Stimulated activated CD8-positive, alpha-beta memory T cell treated with anti-CD3 and anti-CD28 coated beads, Interleukin-15, amount 100 ng/mL, for 4 hours (primary cell): ENCODE results near the gene BRI3BP.
A peak's percentile ranks its signal among the peaks of the same experiment; 100 is the strongest.

Experiments used
- DNase-seq, 2 donors: peaks; one replicate each; pipeline ENCODE4 v3.0.0-alpha.2; 2020; ENCODE audit warnings: low read depth in 2 of 2

The BRI3BP gene, protein sequence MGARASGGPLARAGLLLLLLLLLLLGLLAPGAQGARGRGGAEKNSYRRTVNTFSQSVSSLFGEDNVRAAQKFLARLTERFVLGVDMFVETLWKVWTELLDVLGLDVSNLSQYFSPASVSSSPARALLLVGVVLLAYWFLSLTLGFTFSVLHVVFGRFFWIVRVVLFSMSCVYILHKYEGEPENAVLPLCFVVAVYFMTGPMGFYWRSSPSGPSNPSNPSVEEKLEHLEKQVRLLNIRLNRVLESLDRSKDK

GRCh38 chr12:124993626-124994436, at the start of gene BRI3BP:
Gene BRI3BP (plus strand): TSS chr12:124993645. CDS start chr12:124993791, 146 bp downstream.
- DNase-seq = peak in 1 of 2 donors; percentile 7

- DNase-seq = no peak
Observed at GRCh38 chr12:124946447-124946793, 47.0 kb upstream of the BRI3BP start.

- no peak for DNase-seq
Observed at GRCh38 chr12:124947013-124947412, 46.4 kb upstream of the BRI3BP start.

DNA sequence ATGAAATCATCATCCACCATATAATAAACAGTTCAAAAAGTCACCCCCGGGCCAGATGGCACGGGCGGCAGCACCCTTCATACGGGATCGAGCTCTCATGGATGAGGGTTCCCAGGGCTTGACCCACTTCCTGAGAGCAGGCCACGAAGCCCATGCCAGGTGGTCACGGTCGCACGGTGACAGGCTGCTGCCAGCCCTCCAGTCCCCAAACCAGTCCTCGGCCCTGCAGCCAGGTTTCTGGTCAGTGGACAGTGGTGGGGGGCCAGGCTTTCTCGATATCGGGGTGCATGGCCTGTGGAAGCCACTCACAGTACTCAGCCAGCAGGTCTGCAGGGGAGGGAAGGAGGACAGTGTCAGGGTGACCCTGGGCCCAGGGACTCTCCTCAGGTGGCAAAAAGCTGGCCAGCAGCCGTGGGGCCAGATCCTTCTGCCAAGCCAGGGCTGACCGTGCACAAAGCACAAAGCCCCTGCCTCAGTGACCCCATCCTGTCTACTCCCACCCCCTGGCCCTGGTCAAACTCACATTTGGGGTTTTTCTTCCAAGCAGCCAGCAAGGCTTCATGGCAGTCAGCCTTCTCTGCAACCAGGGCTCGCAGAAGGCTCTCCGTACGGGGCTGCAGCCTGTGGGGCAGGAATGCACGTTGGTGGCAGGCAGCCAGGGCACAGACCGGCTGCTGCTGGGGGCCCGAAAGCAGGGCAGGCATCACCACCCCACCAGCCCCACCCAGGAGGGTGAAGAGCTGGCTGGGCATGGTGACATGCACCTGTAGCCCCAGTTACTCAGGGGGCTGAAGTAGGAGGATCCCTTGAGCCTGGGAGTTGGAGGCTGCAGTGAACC, 45.7 kb upstream of the BRI3BP start:
- no peak for DNase-seq

DNA sequence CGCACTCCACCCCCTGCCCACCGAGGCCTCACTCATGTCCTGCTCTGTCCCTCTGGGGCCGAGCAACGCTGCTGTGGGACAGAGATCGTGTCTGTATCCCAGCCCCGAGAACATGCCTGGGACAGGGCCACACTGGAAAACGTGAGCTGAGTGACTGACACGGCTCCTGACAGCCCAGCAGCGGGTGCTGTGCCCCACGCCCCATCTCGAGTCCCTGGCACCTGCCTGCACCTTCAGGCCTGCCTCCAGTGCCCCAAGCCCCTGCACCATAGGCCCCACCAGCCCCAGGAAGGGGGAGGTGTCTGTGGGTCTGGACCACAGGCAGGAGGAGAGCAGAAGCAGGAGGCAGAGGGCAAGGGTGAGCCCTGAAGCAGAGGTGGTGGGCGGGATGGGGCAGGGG, 44.4 kb upstream of the BRI3BP start:
- no peak for DNase-seq

DNA sequence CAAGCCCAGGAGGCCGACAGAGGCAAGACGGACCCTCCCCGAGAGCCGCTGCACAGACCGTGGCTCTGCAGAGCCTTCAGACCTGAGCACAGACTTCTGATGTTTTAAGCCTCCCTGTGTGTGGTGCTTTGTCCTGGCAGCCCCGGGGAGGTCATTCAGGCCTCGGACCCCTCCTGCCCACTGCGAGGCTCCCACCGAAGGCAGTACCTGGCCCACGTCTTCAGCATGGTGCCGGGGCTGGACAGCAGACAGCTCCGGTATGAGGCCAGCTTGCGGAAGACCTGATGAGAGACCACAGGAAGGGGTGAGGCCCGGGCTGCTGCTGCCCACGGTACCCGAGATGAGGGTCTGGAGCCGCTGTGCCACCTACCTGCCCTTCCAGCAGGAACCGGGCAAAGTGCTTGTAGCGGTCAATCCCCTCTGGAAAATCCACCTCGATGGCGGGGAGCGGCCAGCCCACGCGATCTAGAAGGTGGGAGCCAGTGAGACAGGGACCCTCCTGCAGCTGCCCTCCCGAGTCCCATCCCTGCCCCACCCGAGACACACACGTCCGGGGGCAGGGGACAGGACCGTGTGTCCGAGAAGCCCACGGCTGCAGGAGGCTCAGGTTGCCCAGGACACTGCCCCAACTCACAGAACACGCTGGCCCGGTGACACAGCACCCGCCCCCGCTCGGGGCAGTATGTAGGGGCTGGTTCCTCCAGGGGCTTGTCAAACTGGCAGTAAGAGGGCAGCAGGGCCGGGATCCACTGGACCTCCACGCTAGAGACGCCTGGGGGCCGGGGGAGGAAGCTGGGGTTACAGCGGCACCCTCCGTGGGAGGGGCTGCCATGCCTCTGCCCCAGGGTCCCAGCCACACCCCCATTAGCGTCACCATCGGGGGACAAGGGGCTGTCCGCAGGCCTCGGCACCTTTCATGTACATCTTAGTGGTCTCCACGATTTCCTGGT, 43.4 kb upstream of the BRI3BP start:
- DNase-seq = no peak

DNA sequence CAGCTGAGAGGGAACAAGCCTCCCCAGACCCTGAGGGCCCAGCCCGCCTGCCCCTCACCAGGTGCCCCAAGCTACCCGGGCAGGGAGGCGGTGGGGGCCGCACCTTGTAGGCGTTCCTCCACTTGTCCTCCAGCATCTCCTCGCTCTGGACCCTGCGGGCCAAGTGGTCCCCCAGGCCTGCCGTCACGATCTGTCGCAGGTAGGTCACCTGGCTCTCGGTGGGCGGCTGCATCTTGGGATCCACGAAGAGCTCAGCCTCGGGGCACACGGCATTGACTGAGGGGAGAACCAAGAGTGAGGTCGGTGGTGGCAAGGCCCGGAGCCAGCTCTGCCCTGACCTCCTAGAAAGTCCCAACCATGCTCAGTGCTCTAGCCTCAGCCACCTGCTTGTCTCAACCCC, 41.1 kb upstream of the BRI3BP start:
- DNase-seq = no peak

- no peak for DNase-seq
Observed at GRCh38 chr12:124952801-124953200, 40.6 kb upstream of the BRI3BP start.

GRCh38 chr12:124953689-124954405, 39.6 kb upstream of the BRI3BP start:
- no peak for DNase-seq

DNA sequence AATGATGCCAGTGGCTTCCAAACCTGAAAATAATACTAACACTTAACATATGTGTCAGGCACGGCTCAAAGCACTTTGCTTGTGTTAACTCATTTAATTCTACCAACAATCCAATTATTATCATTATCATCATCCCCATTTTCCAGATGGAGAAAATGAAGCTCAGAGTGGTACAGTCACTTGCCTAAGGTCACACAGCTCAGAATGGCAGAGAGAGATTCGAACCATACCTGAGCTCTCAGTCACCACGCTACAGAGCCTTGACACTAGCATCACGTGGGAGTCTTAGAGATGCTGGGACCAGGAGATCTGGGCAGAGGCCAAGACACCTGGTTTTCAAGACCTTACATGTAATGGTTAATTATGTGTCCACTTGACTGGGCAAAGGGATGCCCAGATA, 38.7 kb upstream of the BRI3BP start:
- DNase-seq = no peak

DNA sequence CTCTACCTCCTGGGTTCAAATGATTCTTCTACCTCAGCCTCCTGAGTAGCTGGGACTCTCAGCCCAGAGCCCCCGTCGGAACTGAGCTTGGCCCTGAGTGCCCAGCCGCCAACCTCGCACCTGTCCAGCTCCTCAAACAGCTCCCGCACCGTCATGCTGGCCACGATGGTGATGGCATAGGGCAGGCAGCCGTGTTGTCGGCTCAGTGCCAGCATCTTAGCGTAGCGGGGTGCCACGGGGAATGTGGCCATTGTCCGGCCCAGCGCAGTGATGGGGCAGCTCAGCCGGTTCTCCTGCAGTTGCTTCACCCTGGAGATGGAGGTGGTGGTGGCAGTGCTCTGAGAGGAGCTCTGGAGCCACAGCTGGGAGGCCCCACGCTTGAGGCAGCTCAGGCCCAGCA, 36.9 kb upstream of the BRI3BP start:
- DNase-seq = no peak

DNA sequence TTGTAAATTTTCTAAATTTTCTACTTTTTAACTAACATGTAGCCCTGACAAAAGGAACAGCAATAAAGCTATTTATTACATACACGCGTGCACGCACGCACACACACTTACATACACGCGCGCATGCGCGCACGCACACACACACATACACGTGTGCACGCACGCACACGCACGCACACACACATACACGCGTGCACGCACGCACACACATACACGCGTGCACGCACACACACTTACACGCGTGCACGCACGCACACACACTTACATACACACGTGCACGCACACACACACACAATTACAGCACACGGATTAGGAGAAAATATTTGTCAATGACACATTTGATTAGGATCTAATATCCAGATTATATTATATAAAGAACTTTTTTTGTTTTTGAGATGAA, 32.4 kb upstream of the BRI3BP start:
- DNase-seq = no peak

DNA sequence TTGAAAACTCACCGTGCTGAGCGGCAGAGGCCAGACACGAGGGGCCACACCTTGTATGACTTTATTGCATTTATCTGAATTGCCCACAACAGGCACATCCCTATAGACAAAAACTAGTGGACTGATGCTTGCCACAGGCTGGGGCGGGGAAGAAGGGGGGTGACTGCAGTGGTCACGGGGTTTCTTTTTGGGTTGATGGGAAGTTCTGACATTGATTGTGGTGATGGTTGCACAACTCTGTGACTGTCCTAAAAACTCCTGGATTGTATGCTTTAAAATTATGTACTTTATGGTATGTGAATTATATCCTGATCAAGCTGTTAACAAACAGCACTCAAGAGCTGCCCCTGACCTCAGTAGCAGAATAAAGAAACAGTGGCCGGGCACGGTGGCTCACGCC, 30.2 kb upstream of the BRI3BP start:
- DNase-seq = no peak

GRCh38 chr12:124964251-124964650, 29.2 kb upstream of the BRI3BP start:
- no peak for DNase-seq

DNA sequence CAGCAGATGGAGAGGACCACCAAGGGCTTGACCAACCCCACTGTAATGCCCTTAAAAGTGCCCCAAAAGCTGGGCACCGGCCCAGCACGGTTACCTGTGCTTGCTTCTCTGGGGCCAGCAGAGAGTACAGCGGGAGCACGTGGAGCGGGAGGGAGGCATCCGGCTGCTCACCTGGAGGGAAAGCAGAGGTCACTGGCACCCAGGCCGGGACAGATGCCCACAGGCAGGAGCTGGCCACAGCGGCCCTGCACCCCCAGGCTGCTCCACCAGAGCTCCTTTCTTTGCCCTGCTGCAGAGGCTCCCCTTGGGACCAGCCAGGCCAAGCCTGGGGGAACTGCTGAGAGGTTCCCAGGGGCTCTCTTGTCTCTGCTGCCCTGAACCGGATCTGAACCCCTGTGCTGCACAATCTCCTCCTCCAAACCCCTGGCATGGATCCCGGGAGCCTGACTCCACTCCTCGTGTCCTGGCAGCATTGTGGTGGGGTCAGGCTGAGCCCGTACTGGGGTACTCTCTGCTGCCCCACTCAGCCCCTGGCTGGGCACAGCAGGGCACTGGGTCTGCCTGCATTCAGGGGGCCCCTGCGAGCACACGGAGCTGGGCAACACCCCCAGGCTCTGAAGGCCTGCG, 28.5 kb upstream of the BRI3BP start:
- DNase-seq = no peak

DNA sequence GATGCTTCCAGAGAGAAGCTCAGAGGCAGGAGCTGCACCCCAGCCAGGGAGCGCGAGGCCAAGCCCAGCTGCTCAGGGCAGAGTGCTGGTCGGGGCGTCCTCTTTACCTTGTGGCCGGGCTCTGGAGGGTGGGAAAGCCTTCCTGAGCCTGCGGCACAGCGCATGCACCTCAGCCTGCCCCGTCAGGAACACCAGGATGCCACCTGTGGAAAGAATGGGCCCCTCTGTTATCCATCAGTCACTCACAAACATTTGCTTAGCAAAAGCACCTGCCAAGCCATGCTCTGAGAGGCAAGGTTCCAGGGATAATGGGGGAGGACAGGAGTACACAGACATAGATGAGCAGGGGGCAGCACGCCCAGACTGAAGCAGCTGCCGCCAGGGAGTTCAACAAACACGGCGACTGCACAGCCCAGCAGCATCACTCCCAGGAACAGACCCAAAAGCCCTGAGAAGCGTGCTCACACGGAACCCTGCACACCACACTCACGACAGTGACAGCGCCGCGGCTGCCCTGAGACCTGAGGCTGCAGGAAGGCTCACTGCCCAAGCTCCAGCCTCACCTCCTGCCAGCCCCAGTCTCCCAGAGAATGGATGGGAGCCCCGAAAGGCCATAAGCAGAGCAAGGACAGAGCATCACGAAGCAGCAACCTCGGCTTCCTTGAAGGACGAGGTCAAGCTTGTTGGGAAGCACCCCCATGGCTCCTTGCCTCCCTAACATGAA, 26.3 kb upstream of the BRI3BP start:
- no peak for DNase-seq

- no peak for DNase-seq
Observed at GRCh38 chr12:124968656-124969055, 24.8 kb upstream of the BRI3BP start.

DNA sequence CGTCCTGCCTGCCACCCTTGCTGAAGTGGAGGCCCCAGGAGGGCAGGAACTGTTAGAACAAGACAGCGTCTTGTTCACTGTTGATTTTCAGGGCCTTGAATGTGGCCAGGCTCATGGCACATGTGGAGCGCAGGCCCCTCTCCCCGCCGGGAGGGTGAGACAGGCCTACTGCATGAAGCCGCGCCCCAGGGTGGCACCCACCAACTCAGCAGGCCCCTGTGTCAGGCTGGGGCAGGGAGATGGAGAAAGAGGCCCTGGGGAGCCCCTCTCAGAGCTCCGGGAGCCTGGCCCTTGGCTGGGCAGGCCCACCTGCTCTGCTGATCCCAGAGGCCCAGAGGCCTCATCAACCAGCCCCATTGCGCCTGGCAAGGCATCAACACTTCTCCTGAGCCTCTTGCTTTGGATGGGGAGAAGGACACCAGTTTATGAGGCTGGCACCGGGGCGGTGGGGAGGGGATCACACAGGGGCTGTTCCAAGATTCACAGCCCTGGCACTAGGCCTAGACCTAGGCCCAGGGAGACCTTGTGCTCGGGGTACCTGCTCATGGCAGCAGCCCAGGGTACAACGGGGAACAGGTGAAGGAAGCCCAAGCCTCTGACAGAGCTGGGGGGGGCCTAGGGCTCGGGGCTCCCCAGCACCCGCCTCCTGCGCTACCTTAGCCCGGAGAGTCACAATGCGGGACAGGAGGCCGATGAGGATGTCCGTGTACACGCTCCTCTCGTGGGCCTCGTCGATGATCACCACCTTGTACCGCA, 22.6 kb upstream of the BRI3BP start:
- no peak for DNase-seq

GRCh38 chr12:124971603-124972002, 21.8 kb upstream of the BRI3BP start:
- DNase-seq = no peak
